IPS-20b (cell line): ENCODE measurements around the gene SNX18.
"Not testable (repeated sequence)": the region's sequence is repeated elsewhere in the genome, so short reads cannot be mapped to it uniquely, and the experiment has no call there.

Experiments
- H3K27ac ChIP-seq: one replicate; pipeline ENCODE4 v1.5.1; 2013; ENCODE audit warnings: low read length
- H3K27me3 ChIP-seq: 2 replicates; pipeline ENCODE4 v1.6.1; 2013; ENCODE audit warnings: mild to moderate bottlenecking, low read length, inconsistent platforms; ENCODE audit not compliant: insufficient read depth
- H3K36me3 ChIP-seq: 2 replicates; pipeline ENCODE4 v1.6.1; 2013; ENCODE audit warnings: low read depth, mild to moderate bottlenecking, inconsistent platforms, low read length, moderate library complexity; ENCODE audit not compliant: insufficient read depth
- H3K4me1 ChIP-seq: 2 replicates; pipeline ENCODE4 v1.6.1; 2013; ENCODE audit warnings: mild to moderate bottlenecking, control low read depth, inconsistent platforms, low read length, moderate library complexity; ENCODE audit not compliant: insufficient read depth
- H3K4me3 ChIP-seq: 2 replicates; pipeline ENCODE4 v1.5.1; 2013; ENCODE audit warnings: mild to moderate bottlenecking, low read length, inconsistent platforms
- H3K9ac ChIP-seq: 2 replicates; pipeline ENCODE4 v1.6.1; 2013; ENCODE audit warnings: low read depth, mild to moderate bottlenecking, inconsistent platforms, low read length, moderate library complexity
- H3K9me3 ChIP-seq: 2 replicates; pipeline ENCODE4 v1.6.1; 2013; ENCODE audit warnings: mild to moderate bottlenecking, low read depth, low read length, inconsistent platforms; ENCODE audit not compliant: insufficient read depth

SNX18 gene

DNA sequence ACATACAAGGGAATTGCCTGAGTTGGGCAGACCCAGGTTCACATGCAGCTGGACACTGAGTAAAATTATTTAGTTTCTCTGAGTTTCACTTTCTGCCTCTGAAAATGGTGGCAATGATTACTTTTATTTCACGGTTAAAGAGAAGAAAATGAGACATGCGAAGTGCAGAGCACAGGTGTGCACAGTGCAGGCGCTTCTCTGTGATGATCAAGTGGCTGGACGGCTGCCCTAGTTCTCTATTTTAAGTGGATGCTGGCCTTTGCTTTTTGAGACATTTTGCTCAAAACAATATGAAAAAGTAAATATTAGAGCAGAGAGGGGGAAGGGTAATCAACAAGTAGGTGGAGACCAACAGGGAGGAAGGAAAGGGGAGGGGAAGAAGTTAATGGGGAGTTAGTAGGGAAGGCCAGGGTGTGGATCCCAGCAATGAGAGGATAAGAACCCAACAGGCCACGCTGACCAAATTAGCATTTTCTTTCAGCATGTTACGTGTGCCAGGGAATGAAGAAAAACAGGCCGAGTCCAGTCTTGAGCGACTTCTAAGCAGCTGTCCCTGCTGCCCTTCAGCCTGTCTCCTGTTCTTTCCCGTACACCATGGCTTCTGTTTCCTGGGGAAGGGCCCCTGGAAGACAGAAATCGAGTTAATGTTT is 16.1 kb downstream of the SNX18 start:
- Histone ChIP-seq H3K27me3 (no peaks in the 10 kb centered on the region), H3K4me3 (0 out of 2 replicates have a peak overlapping the region, but pooled peaks have one; percentile 3), H3K27ac (no peak overlapping the region), H3K9ac (0 out of 2 replicates have a peak overlapping the region, but pooled peaks have one; percentile 4), H3K9me3 (no peaks in the 10 kb centered on the region), H3K36me3 (no peaks in the 10 kb centered on the region), H3K4me1 (peaks cover 13% of the 10 kb centered on the region; the same call in 1 of the 2 replicates)

DNA sequence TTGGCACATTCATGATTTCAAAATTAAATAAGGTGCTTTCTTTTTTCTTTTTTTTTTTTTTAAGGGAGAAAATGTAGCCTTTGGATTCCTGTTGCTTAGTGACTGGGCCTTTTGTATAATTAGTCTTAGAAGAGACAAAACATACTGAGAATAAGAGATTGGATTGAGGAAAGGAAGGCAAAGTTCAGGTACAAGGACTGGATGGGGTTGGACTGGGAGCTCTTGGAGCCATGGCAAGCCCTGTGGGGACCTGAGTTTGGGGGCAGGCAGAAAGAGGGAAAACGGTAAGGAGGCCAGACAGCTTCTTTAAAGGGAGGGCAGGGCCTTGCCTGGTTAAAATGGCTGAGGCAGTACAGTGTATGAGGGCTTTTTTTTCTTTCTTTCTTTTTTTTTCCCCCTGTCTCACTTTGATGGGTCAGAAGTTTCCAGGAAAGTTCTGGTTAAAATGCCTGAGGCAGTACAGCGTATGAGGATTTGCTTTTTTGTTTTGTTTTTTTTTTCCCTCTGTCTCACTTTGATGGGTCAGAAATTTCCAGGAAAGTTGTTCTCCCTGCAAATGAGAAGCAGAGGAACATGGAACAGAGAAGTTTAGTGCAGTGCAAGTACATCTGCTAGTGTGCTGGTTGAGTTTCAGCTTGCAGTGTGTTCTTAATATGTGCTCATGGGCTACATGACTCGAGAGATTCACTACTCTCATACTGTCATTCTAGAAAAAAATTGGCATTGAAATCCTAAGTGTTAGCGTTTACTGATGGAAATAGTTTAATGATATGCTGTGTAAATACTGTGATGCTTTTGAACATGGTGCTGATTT is 16.8 kb downstream of the SNX18 start:
- Histone ChIP-seq H3K4me1 (peaks cover 13% of the 10 kb centered on the region; the same call in 1 of the 2 replicates), H3K27me3 (no peaks in the 10 kb centered on the region), H3K4me3 (no peak overlapping the region), H3K9me3 (no peaks in the 10 kb centered on the region), H3K27ac (no peak overlapping the region), H3K9ac (0 out of 2 replicates have a peak overlapping the region, but pooled peaks have one; percentile 4), H3K36me3 (no peaks in the 10 kb centered on the region)

DNA sequence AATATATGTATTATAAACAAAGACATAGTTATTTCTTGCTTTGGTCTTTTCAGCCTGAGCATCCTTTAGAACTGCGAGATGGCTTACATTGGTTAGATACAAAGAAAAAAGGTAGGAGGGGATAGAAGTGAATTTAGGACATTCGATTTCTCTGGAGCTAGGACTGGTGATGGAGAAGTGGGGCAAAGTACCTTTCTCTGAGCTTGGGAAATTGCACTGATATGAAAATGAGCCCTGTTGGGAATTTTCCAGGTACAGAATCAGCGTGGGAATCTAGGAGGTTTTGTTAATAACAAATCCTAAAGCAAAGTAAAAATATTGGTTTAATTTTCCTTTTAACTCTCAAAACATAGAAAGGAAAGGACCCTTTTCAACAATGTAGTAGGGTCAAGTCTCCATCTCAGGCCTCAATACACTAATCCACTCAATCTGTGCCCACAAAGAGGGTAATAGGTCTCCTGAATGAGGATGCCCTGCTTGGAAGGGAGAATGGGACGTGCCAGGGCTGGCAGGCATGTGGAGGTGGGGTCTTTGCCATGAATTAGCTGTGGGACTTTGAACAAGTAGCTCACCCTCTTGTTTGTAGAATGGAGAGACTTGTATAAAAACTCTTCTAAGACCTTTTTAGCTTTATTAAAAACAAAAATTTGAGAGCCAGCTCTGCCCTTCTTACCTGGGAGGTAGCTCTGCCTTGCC is 17.7 kb downstream of the SNX18 start:
- peaks cover 13% of the 10 kb centered on the region; the same call in 1 of the 2 replicates for H3K4me1 ChIP-seq
- no peak overlapping the region for H3K27ac ChIP-seq
- H3K4me3 ChIP-seq, result no peak overlapping the region
- H3K9me3 ChIP-seq, result no peaks in the 10 kb centered on the region
- H3K36me3 ChIP-seq, result no peaks in the 10 kb centered on the region
- no peaks in the 10 kb centered on the region for H3K27me3 ChIP-seq
- no peak overlapping the region for H3K9ac ChIP-seq

DNA sequence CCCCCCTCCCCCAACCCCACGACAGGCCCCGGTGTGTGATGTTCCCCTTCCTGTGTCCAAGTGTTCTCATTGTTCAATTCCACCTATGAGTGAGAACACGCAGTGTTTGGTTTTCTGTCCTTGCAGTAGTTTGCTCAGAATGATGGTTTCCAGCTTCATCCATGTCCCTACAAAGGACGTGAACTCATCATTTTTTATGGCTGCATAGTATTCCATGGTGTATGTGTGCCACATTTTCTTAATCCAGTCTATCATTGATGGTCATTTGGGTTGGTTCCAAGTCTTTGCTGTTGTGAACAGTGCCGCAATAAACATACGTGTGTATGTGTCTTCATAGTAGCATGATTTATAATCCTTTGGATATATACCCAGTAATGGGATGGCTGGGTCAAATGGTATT is 18.8 kb downstream of the SNX18 start:
- not testable (repeated sequence) for H3K36me3 ChIP-seq, H3K9me3 ChIP-seq, H3K27me3 ChIP-seq, H3K9ac ChIP-seq, H3K27ac ChIP-seq, H3K4me3 ChIP-seq
- peaks cover 13% of the 10 kb centered on the region; the same call in 1 of the 2 replicates for H3K4me1 ChIP-seq

DNA sequence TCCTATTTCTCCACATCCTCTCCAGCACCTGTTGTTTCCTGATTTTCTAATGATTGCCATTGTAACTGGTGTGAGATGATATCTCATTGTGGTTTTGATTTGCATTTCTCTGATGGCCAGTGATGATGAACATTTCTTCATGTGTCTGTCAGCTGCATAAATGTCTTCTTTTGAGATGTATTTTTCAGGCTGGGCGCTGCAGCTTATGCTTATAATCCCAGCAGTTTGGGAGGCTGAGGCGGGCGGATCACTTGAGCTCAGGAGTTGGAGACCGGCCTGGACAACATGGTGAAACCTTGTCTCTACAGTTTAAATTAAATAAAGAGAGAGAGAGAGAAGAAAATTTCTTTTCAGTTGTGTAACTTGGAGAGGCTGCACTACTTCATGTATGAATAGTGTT is 19.3 kb downstream of the SNX18 start:
- peaks cover 13% of the 10 kb centered on the region; the same call in 1 of the 2 replicates for H3K4me1 ChIP-seq
- not testable (repeated sequence) for H3K27me3 ChIP-seq, H3K9me3 ChIP-seq, H3K4me3 ChIP-seq, H3K9ac ChIP-seq, H3K27ac ChIP-seq, H3K36me3 ChIP-seq

DNA sequence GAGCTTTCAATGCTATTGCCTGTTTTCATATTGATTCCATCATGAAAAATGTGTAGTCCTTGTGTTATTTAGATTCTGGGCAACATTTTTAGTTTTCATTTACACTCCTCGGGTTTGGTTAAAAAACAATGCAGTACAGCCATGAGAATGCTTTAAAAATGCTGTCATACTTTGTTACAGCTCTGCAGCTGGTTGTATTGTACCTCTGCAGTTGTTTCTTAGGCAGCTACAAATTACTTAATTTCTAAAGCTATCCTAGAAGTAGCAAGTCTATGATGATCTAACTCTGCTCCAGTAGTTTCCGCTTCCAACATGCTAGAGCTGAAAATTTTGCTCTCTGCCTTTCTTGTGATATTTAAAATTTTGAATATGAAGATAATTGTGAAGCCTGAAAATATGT is 20.2 kb downstream of the SNX18 start:
- Histone ChIP-seq H3K36me3 (no peaks in the 10 kb centered on the region), H3K9ac (no peak overlapping the region), H3K27me3 (no peaks in the 10 kb centered on the region), H3K4me3 (no peak overlapping the region), H3K4me1 (peaks cover 13% of the 10 kb centered on the region; the same call in 1 of the 2 replicates), H3K27ac (no peak overlapping the region), H3K9me3 (no peaks in the 10 kb centered on the region)

DNA sequence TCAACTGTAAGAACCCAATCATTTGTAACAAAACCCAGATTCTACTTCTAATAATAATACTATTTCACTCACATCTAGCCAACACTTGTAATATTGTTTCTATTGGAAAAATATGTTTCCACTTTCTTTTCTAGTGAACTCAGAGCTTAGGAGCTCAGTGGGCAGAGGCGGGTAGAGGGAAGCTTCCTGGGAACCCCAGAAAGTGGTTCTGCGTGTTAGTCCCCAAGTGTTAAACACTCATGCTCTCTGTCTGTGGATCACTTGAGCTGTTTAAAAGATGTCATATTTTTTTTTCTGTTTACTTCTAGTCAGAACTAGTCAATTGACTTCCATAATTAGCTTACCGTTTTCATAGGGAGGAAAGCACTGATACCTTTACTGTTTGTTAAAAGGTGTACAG is 20.6 kb downstream of the SNX18 start:
- Histone ChIP-seq H3K4me3 (no peak overlapping the region), H3K4me1 (peaks cover 12% of the 10 kb centered on the region; the same call in 1 of the 2 replicates), H3K9me3 (no peaks in the 10 kb centered on the region), H3K9ac (no peak overlapping the region), H3K36me3 (no peaks in the 10 kb centered on the region), H3K27me3 (no peaks in the 10 kb centered on the region), H3K27ac (no peak overlapping the region)

DNA sequence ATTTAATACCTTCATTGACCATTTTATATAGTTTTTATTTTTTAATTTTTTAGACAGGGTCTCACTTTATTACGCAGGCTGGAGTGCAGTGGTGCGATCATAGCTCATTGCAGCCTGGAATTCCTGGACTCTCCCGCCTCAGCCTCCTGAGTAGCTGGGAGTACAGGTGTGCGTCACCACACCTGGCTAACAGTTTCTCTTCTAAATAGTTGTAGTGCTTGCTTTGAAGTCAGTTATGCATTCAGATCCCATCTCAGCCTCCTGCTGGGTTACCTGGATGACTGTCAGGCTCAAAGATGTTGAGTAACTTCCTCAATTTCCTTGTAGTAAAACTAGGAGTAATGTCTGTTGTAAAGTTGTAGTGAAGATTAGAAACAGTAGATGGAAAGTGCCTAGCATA is 21.4 kb downstream of the SNX18 start:
- Histone ChIP-seq H3K36me3 (no peaks in the 10 kb centered on the region), H3K4me3 (no peak overlapping the region), H3K27me3 (no peaks in the 10 kb centered on the region), H3K9ac (no peak overlapping the region), H3K27ac (no peak overlapping the region), H3K4me1 (peaks cover 4% of the 10 kb centered on the region; the same call in 1 of the 2 replicates), H3K9me3 (no peaks in the 10 kb centered on the region)

DNA sequence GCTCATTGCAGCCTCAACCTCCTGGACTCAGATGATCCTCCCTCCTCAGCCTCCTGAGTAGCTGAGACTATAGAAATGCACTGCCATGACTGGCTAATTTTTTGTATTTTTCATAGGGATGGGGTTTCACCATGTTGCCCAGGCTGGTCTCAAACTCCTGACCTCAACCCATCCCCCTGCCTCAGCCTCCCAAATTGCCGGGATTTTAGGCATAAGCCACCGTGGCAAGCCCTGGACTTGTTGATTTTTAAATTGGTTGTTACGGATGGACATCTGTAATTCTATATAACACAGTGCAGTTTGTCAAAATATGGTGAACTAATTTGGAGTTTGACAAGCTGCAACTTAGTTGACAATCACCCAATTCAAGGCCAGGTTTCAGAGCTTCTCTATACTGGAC is 22.7 kb downstream of the SNX18 start:
- Histone ChIP-seq H3K9ac (no peak overlapping the region), H3K9me3 (no peaks in the 10 kb centered on the region), H3K4me1 (no peaks in the 10 kb centered on the region), H3K27ac (no peak overlapping the region), H3K27me3 (no peaks in the 10 kb centered on the region), H3K36me3 (no peaks in the 10 kb centered on the region), H3K4me3 (no peak overlapping the region)

DNA sequence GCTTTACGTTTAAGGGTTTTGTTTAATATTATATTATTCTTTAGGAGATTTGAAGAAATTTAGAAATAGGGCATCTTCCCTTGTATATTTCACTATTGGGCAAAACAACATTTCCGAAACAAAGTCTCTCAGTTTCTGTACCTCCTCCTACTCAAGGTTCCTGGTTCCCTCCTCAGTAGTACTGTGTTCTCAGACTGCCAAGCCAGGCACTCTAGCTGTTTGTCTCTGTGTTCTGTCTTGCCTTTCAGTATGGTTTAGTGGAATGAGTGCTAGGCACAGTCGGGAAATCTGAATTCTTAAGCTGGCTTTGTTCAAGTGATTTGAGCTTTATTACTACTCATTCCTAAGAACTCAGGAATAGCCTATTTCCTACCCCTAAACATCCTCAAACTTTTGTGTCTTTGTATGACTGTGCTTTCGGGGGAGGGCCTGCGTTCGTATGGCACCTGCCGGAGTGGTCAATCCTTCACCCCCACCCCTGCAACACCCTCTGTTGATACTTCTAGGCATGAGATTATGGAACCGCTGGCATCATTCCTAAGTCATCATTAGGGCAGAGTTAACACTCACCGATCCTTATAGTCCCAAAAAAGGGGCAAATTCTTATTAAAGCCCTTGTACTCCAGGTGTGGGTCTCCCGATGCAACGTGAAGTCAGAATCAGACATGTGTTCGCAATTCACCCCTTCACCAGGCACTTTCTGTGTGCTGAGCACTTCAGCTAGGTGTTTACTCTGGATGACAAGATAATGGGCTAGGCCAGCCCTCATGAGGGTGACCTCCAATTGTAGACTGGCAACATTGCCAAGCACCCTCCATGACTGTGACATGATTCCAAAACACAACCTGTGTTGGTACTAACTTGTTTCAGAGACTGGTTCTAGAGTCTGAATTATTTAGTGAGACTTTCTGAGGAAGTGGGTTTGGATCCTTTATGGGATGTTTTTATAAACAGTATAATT is 24.5 kb downstream of the SNX18 start:
- Histone ChIP-seq H3K27me3 (no peaks in the 10 kb centered on the region), H3K27ac (no peak overlapping the region), H3K4me1 (no peaks in the 10 kb centered on the region), H3K36me3 (no peaks in the 10 kb centered on the region), H3K4me3 (no peak overlapping the region), H3K9ac (no peak overlapping the region), H3K9me3 (no peaks in the 10 kb centered on the region)

DNA sequence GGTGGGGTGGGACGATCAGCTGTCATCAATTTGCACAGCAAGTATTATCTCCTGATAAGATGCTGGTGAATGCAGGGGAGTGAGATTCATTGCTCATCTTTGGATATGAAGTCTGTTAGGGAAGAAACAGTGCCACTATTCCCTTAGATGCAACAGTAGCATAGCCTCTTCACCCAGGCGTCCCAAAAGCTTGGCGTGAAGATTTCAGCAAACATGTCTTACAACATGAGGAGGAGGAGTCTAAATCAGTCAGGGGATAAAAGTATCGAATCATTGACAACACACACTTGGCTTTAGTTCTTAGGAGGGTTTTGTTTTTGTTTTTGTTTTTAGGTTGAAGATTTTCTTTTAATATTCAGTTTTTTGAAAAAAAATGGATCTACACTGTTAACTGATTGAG is 26.5 kb downstream of the SNX18 start:
- Histone ChIP-seq H3K4me3 (no peak overlapping the region), H3K4me1 (no peaks in the 10 kb centered on the region), H3K9ac (no peak overlapping the region), H3K36me3 (no peaks in the 10 kb centered on the region), H3K27me3 (no peaks in the 10 kb centered on the region), H3K9me3 (no peaks in the 10 kb centered on the region), H3K27ac (no peak overlapping the region)
